ENCODE results near the gene CCDC43.
"Not testable (repeated sequence)": the region's sequence is repeated elsewhere in the genome, so short reads cannot be mapped to it uniquely, and the experiment has no call there.

Gene CCDC43

DNA sequence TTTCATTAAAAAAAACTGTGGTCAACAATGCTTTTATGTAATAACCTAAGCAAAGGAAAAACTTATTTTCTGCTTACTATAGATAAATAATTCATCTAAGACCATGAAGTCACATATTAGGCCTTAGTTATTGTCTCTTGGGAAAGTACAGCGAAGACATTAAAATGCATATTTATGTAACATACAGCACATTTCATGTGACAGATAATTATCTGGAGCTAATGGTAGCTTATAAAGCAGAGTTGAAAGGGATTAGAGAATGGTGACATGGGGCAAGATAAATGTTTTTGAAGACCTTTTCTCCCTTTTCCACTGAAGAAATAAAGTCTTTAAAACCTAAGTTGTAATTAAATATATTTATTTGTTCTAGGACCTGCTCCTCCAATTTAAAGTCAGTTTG, 23.6 kb downstream of the CCDC43 start:
- no peak for DNase-seq

DNA sequence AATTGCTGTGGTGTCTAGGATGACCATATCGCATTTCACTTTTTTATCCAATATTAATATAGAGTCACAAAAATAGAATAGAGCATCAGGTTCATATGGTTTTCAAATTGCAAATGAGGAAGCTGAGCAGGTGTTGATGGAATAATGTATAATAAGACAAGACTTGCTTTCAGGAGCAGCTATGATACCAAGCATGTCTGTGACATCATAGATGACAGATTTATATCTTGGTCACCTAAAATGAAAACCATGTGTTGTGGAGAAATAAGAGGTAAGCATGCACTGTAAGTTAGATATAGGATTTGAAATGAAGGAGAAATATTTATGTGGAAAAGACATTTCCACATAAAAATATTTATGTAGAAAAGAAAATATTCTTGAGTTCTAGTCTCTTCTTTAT, 24.7 kb downstream of the CCDC43 start:
- DNase-seq: no peak

DNA sequence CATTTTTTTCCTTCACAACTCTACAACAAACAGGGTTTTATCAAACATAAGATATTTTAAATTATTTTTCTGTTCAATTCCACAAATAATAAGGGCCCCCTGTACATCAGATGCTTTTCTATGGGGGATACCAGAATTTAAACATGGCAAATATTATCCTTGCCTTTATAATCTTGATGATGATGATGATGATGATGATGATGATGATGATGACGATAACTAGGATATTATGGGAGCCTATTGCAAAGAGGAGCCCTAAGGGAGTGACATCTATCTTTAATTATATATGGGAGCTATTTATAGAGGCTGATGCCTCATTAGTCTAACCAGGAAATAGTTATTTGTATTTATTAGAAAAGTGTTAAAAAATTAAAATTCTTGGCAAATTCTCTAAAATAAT, 26.5 kb downstream of the CCDC43 start:
- no peak for DNase-seq

DNA sequence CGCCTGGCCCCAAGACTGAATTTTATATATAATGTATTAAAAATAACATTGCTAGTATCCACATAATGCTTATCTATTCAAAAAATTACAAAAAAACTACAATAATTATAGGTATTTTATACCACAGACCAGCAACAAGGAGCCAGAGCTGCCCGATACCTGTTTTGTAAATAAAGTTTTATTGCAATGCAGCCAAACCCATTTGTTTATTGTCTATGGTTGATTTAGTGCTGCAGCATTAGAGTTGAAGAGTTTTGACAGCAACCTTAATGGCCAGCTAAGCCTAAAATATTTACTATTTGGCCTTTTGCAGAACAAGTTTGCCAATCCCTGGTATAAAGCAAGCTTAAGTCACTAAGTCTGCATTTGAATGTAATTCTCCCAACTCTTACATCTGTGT, 27.7 kb downstream of the CCDC43 start:
- DNase-seq: no peak

DNA sequence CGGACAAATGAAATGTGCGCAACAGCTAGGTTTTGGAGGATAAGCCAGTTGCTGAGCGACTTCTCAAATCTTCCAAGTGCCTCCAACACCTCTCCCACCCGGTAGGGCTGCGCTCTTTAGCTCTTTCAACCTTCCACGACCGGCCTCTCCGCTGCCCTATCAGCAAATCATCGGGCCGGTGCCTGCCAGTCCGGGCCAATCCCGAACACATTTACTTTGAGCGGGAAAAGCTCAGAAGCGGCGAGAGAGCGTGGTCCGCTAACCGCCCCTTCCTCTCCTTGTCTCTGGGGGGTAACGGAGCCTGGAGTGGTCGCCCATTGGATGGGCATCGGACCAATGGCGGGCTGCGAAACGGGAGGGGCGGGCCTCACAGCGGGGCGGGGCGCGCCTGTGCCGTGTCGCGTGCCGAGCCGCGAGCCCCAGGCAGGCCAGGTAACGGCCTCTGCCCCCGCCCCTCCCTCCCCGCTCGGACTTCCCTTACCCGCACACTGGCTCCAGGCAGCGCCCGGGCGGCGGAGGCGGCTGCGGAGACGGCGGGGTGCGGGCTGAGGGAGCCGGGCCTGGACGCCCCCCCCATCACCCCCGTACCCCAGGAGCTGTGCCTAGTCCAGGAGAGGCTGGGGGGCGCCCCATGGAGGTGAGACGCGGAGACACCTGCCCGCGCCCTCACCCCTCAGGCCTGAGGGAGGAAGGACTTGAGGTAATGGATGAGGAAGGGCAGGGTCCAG, 33.4 kb downstream of the CCDC43 start, which contains the start of gene MEIOC:
MEIOC (plus strand) TSS at position 486 of the 728 bp plus-strand sequence; CDS start at position 632, 146 bp downstream.
- DNase-seq: no peak

DNA sequence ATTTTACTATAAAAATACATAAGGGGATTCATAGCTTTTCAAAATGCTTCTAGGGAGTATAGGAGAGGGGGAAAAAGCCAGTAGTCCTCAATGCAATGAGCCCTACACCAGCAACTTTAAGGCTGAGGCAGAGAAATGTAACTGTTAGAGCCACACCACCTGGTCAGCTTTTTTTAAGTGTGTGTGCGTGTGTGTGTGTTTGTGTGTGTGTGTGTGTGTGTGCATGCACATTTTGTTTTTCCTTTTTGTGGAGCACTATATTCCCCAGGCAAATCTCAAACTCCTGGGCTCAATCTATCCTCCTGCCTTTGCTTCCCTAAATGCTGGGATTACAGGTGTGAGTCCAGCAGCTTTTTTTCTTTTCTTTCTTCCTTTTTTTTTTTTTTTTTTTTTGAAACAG, 35.6 kb downstream of the CCDC43 start:
- DNase-seq: no peak

DNA sequence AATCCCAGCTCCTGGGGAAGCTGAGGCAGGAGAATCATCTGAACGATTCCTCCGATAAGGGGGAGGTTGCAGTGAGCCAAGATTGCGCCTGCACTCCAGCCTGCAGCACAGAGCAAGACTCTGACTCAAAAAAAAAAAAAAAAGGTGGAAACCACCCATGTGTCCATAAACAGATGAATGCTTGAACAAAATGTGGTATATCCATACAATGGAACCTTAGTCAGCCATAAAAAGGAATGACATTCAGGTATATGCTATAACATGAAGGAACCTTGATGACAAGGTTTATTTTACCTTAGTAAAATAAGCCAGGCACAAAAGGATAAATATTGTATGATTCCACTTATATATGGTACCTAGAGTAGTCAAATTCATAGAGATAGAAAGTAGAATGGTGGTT, 36.2 kb downstream of the CCDC43 start:
- DNase-seq: no peak

DNA sequence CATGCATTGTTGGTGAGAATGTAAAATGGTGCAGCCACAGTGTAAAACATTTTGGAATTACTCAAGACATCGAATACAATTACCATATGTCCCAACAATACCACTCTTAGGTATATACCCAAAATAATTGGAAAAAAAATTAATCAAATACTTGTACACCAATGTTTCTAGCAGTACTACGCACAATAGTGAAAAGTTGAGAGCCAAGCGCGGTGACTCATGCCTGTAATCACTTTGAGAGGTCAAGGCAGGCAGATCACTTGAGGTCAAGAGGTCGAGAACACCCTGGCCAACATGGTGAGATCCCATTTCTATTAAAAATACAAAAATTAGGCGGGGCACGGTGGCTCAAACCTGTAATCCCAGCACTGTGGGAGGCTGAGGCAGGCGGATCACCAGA, 36.8 kb downstream of the CCDC43 start:
- DNase-seq: no peak

DNA sequence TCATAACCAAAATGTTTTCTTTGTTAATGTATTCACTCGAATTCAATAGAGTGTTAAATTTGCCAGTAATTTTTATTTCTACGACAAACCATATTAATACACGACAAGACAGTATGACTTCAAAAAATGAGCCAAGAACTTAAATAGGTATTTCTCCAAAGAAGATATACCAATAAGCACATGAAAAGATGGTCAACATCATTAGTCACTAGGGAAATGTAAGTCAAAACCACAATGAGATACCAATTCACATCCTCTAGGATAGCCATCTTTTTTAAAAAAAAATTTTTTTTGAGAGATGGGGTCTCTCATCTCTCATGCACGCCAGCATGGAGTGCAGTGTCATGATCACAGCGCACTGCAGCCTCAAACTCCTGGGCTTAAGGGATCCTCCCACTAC, 38.3 kb downstream of the CCDC43 start:
- DNase-seq: no peak

DNA sequence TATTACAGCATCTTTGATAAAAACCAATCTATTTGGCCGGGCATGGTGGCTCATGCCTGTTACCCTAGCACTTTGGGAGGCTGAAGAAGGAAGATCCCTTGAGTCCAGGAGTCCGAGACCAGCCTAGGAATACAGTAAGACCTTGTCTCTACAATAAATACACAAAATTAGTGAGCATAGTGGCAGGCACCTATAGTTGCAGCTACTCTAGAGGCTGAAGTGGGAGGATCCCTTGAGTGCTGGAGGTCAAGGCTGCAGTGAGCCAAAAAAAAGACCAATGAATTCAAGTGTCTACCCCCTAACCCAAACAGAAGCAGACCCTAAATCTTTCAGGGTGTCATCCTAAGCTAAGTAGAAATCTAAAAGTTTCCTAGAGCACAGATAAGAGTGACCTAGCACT, 40.6 kb downstream of the CCDC43 start:
- no peak for DNase-seq

DNA sequence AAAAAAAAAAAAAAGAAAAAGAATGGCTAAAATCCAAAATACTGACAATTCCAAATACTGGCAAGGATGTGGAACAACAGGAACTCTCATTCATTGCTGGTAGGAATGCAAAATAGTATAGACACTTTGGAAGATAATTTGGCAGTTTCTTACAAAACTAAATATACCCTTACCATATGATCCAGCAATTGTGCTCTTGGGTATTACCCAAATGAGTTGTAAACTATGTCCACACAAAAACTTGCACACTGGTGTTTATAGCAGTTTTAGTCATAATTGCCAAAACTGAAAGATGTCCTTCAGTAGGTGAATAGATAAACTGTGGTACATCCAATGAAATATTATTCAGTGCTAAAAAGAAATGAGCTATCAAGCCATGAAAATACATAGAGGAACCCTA, 41.8 kb downstream of the CCDC43 start:
- DNase-seq: no peak

DNA sequence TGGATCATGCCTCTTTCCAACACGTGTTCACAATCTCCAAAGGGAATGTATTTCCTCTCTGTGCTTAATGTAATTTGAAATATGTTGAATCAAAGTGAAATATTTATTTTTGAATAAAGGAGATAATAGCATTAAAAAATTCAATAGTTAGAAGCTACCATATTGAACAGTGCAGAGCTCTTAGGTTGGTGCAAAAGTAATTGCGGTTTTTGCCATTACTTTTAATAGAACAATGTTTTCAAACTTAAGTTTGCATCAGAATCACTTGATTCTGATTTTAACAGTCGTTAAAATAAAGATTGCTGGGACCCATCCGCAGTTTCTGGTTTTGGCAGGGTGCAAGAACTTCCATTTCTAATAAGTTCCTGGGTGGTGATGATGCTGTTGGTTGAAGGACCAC, 43.3 kb downstream of the CCDC43 start:
- DNase-seq: no peak

DNA sequence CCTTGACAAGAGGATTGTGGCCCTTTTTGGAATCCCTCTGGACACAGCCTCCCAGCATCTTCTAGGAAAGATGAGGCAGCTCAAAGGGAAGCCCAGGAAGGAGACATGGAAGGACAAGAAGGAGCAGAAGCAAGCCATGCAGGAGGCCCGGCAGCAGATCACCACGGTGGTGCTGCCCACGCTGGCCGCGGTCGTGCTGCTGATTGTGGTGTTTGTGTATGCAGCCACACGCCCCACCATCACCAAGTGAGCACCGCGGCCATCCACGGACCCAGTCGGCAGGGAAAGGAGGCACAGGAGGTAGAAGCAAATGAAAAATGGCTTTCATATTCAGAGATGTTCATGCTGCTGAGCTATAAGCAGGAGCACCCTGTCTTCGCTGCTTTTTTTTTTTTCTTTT, 44.2 kb downstream of the CCDC43 start:
- no peak for DNase-seq

DNA sequence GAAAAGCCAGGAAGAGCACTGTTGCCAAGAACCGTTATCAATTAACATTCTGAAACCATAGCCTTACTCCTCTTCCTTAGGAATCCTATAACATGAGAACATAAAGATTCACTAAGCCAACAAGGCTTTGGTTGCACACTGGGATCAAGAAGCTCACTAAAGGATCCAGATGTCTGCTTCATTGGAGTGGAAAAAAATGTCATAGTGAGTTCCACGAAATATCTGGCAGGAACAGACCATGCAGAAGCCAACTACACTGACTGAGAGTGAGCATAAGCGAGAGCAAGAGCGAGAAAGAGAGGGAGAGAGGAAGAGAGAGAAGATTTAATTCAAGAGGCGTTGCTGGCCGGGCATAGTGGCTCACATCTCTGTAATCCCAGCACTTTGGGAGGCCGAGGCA, 46.7 kb downstream of the CCDC43 start:
- DNase-seq: no peak

DNA sequence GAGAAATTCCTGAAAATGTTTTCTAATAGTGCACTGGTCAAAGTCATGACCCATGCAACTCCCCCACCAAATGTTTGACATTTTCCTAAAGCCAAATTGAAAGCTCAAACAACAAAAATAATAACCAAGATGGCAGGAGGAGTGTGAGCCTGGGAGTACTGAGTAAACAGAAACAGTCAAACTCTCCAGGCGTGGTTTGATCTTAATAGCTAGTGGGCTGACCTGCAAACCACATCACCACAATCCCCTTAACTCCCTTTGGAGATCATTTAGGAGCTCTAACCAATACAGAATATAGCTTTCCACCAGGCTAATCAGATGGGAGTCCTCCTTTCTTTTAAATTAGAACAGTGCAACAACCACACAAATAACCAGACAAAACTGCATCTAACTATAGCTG, 52.5 kb downstream of the CCDC43 start:
- no peak for DNase-seq

DNA sequence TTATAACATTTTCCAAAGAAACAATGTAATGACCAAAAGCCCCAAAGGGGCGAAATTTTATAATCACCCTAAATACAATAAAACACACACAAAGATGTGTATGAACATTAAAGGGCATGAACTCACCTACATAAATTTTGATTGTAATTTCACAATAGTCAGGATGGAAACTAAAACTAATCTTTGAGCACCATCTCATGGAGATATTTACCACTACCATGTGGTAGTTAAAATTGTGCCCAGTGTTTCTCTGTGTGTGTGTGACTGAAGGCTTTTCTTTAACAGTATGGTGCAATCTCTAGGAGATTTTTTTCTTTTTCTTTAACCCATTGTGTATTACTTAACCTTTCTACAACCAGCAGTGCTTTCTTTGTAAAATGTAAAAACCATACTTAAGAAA, 53.0 kb downstream of the CCDC43 start:
- DNase-seq: no peak

DNA sequence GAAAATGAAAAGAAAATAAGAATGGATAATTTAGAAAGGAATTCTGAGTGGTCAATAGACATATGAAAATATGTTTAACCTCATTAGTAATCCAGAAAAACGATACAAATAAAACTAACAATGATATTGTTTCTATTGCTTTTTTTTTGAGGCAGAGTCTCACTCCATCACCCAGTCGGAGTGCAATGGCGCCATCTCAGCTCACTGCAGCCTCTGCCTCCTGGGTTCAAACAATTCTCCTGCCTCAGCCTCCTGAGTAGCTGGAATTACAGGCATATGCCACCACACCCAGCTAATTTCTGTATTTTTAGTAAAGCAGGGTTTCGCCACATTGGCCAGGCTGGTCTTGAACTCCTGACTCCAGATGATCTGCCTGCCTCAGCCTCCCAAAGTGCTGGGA, 55.2 kb downstream of the CCDC43 start:
- not testable (repeated sequence) for DNase-seq

DNA sequence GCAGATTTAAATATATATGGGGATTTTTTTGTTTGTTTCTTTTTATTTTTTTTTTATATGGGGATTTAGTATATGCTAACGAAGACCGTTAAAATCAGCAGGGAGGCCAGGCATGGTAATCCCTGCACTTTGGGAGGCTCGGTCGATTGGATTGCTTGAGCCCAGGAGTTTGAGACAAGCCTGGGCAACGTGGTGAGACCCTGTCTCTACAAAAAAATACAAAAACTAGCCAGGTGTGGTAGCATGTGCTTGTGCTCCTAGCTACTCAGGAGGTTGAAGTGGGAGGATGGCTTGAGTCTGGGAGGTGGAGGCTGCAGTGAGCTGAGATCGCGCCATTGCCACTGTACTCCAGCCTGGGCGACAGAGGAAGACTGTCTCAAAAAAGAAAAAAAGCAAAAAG, 55.6 kb downstream of the CCDC43 start:
- no peak for DNase-seq

DNA sequence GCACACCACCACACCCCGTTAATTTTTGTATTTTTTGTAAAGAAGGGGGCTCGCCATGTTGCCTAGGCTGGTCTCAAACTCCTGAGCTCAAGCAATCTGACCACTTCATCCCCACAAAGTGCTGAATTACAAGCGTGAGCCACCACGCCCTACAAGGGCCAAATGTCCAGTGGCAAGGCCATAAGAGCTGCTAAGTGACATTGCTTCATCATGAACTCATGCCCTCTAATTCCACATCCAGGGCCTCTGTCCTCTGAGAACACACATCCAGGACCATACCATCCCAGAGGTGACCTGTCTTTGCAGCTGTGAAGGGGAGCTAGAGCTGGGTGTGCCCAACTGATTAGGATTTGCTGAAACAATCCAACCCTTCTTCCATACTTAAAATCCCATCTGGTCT, 58.9 kb downstream of the CCDC43 start:
- no peak for DNase-seq

DNA sequence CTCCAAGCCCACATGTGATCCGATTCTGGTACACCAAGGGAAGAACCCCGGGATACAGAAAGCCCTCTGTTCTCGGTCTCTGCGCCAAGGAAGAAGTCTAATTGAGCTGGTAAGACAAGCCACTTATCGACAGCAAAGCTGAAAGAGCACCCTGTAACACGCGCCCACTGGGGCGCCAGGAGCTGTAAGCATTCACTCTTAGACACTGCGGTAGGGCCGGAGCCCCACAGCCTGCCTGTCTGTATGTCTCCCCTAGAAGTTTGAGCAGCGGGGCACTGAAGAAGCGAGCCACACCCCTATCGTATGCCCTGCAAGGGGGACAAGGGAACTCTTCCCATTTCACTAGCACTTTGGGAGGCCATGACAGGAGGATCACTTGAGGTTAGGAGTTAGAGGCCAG, 60.3 kb downstream of the CCDC43 start:
- no peak for DNase-seq

DNA sequence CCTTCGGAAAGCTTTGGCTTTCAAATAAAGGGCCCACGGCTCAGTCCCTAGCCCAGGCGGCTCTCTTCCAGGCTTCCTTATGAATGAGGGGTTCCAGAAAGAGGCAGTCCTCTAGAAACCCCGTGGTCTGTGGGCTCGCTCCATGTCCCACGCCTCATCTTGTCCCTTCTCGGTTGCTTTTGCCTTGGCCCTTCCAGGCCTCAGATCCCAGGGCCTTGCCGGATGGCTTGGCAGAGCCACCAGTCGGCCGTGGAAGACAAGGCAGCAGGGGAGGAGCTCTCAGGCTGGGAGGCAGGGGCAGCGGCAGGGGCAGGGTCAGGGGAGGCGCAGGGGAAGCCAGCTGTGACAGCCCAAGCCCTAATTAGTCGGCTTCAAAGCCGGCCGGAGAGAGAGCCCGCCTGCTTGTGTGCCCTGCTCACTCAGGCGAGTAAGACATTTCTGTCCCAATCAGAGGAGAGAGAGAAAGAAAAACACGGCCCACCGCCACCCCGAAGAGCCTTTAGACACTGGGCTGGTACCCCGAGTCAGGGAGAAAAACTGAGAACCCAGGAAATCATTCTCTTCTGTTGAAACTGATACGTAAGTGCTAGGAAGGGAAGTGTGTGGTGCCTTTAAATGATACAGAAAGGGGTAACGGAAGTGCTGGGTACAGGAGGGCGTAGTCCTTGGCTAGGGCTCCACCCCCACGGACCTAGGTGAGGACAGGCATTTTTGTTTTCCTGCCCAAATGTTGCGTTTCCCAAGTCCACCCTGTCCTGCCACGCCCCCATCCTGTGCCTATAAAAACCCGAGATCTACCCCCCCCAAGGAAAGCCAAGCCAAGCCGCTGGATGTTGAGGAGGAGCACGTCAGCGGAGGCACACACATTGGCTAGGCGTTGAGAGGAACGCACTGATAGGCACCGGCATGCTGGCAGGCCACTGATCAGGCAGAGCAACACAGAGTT, 61.1 kb downstream of the CCDC43 start:
- DNase-seq: no peak

DNA sequence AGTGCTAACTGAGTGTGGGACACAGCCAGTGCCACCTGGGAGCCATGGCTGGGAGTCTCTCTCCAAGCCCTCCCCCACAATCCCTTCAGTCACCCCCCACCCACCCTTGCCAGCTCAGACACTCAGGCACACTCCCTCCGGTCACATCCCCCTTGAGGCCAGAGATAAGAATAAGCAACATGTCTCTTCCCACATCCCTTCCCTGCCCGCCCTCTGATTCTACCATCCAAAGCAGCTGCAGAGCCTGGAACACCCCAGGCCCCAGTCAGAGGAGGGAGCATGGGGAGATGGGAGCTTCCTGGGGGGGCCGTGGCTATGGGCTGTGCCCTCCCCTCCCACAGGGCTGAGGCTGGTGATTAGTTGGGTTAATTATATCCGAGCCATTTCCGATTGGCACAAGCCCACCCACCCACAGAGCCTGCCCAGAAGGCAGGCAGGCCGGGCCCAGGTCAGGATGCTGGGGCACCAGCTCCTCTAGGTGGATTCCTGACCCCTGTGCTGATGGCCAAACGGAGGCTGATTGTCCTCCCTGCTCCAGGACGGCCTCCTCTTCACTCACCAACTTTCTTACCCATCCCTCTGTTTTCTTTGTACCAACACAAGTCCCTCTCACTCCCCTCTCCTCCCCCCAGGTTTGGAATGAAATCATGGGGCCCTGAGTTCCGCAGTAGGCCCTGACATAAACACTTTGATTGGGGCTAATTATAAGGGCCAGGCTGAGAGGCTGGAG, 61.9 kb downstream of the CCDC43 start:
- no peak for DNase-seq

Data from NK-92 treated with Interleukin-12 subunit alpha and Interleukin-12 subunit beta, amount 100 ng/mL, for 24 hours (cell line).